IPS-18a (cell line): Measurements from ENCODE around the gene MRPL23.

Source experiments
- H3K27ac ChIP-seq: one replicate; pipeline ENCODE4 v1.5.1; 2013; ENCODE audit warnings: low read length
- H3K27me3 ChIP-seq: one replicate; pipeline ENCODE4 v1.6.1; 2013; ENCODE audit warnings: mild to moderate bottlenecking, low read length; ENCODE audit not compliant: control insufficient read depth, insufficient read depth
- H3K36me3 ChIP-seq: one replicate; pipeline ENCODE4 v1.6.1; 2013; ENCODE audit warnings: low read depth, low read length; ENCODE audit not compliant: control insufficient read depth
- H3K4me1 ChIP-seq: one replicate; pipeline ENCODE4 v1.6.1; 2013; ENCODE audit warnings: low read depth, low read length; ENCODE audit not compliant: control insufficient read depth
- H3K4me3 ChIP-seq: one replicate; pipeline ENCODE4 v1.5.1; 2013; ENCODE audit warnings: low read length
- H3K9ac ChIP-seq: one replicate; pipeline ENCODE4 v1.6.1; 2013; ENCODE audit warnings: mild to moderate bottlenecking, low read length, moderate library complexity
- H3K9me3 ChIP-seq: one replicate; pipeline ENCODE4 v1.6.1; 2013; ENCODE audit warnings: low read depth, low read length; ENCODE audit not compliant: control insufficient read depth

Gene MRPL23

GRCh38 chr11:1946812-1947484, at the start of gene MRPL23:
Gene MRPL23 (plus strand): TSS chr11:1947332. CDS start chr11:1947363, 31 bp downstream.
- H3K4me1 ChIP-seq = no peaks in the 10 kb centered on the region
- no peaks in the 10 kb centered on the region for H3K9me3 ChIP-seq
- no peak within 1 kb of the TSS for H3K9ac ChIP-seq
- H3K4me3 ChIP-seq = no peak within 1 kb of the TSS
- no peaks in the 10 kb centered on the region for H3K36me3 ChIP-seq
- no peaks in the 10 kb centered on the region for H3K27me3 ChIP-seq
- H3K27ac ChIP-seq = no peak within 1 kb of the TSS

- no peak overlapping the region for H3K4me3 ChIP-seq
- H3K9me3 ChIP-seq = no peaks in the 10 kb centered on the region
- H3K4me1 ChIP-seq = peaks cover 3% of the 10 kb centered on the region
- no peak overlapping the region for H3K9ac ChIP-seq
- no peak overlapping the region for H3K27ac ChIP-seq
- no peaks in the 10 kb centered on the region for H3K36me3 ChIP-seq
- H3K27me3 ChIP-seq = no peaks in the 10 kb centered on the region
Measured at GRCh38 chr11:1899090-1899489, 48.0 kb upstream of the MRPL23 start.

DNA sequence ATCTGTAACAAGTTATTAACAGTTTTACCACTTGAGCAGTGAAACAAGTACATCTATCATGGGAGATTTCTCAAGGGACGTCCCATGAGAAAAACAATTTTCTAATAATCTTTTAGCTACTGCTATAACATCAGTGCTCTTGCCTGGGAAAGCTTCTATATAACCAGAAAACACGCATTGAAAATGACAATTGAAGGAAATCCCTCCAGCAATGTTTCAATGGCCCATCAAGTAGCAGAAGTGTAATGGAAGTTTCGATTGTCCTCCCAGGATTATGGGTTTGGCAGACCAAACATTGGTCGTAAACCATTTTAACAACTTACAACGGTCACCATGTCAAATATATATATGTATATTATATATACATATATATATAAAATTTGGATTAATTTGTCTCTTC, 47.4 kb upstream of the MRPL23 start:
- Histone ChIP-seq H3K27me3 (no peaks in the 10 kb centered on the region), H3K4me3 (no peak overlapping the region), H3K36me3 (no peaks in the 10 kb centered on the region), H3K9ac (no peak overlapping the region), H3K27ac (no peak overlapping the region), H3K4me1 (peaks cover 3% of the 10 kb centered on the region), H3K9me3 (no peaks in the 10 kb centered on the region)

DNA sequence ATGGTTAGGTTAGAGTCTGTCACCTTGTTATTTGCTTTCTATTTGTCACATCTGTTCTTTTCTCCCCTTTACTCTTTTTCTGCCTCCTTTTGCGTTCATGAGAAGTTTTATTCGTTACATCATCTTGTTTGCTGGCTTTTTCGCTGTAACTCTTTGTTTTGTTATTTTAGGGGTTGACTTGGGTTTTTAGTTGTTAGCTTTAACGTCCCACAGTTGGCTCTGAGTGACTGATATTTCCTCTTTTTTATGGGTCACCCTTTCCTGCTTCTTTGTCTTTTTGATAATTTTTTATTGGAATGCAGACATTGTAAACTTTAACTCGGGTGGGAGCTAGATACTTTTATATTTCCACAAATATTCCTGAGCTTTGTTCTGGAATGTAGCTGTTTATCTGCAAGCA, 41.0 kb upstream of the MRPL23 start:
- H3K9ac ChIP-seq = no peak overlapping the region
- H3K4me3 ChIP-seq = no peak overlapping the region
- H3K4me1 ChIP-seq = peaks cover 15% of the 10 kb centered on the region
- no peaks in the 10 kb centered on the region for H3K36me3 ChIP-seq
- no peak overlapping the region for H3K27ac ChIP-seq
- no peaks in the 10 kb centered on the region for H3K27me3 ChIP-seq
- no peaks in the 10 kb centered on the region for H3K9me3 ChIP-seq

DNA sequence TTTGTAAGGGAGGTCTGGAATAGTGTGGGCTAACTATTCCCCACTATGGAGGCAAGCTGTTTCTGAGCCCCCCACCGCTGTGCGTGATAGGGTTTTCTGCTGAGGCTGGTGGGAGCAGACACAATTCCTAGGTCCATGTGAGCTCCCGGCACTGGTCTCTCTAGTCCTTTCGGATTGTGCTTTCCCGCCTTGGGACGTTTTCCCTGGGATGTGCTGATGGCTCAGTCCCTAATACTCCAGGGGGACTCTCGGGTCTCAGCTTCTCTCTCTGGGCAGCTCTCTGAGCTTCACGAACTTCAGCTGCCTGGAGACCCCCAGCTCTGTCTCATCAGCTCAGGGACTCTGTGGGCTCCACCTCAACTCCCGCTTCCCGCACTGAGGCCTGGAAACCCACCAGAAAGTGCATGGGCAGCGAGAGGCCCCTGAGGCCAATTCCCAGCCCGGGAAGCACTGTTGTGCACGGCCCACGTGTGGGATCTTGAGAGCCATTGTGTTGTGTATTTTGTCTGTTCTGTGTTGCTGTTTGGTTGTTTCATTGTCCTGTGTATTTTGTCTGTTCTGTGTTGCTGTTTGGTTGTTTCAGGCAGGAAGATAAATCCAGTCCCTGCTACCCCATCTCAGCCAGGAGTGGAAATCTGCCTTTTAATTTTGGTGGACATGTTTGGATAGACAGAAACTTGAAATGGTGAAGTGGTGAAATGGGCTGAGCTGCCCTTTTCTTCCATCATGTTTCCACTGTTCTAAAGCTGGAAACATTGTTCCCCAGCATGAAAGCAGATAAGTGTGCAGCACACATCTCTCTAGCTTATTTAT, 40.3 kb upstream of the MRPL23 start:
- H3K9ac ChIP-seq = no peak overlapping the region
- no peaks in the 10 kb centered on the region for H3K36me3 ChIP-seq
- H3K9me3 ChIP-seq = no peaks in the 10 kb centered on the region
- H3K27ac ChIP-seq = no peak overlapping the region
- no peak overlapping the region for H3K4me3 ChIP-seq
- H3K27me3 ChIP-seq = no peaks in the 10 kb centered on the region
- H3K4me1 ChIP-seq = peaks cover 11% of the 10 kb centered on the region

GRCh38 chr11:1908618-1909017, 38.5 kb upstream of the MRPL23 start:
- H3K27me3 ChIP-seq = no peaks in the 10 kb centered on the region
- no peak overlapping the region for H3K27ac ChIP-seq

GRCh38 chr11:1909524-1909923, 37.6 kb upstream of the MRPL23 start:
- Histone ChIP-seq H3K36me3 (no peaks in the 10 kb centered on the region), H3K27me3 (no peaks in the 10 kb centered on the region), H3K27ac (no peak overlapping the region), H3K4me1 (peaks cover 11% of the 10 kb centered on the region), H3K4me3 (no peak overlapping the region), H3K9me3 (no peaks in the 10 kb centered on the region), H3K9ac (no peak overlapping the region)

More at GRCh38 chr11:1908618-1909017, 38.5 kb upstream of the MRPL23 start:
- Histone ChIP-seq H3K9me3 (no peaks in the 10 kb centered on the region), H3K4me1 (peaks cover 11% of the 10 kb centered on the region), H3K9ac (no peak overlapping the region), H3K36me3 (no peaks in the 10 kb centered on the region), H3K4me3 (no peak overlapping the region)

DNA sequence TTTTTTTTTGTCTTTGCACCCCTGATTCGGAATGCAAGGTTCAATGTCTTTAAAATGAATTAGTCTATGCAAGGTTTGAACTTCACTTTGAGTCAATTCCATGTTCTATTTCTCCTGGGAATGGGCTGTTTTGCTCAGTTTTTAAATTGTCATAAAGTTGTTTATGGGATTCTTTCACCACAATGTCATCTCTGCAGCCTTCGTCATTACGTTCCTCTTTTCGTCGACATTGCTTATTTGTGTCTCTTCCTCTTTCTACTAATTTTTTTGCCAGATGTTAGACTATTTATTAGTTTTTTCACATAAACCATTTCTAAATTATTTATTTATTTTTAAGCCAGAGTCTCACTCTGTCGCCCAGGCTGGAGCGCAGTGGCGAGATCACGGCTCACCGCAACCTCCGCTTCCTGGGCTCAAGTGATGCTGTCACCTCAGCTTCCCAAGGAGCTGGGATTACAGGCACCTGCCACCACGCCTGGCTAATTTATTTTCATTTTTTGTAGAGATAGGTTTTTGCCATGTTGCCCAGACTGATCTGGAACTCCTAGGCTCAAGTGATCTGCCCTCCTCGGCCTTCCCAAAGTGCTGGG, 34.7 kb upstream of the MRPL23 start:
- Histone ChIP-seq H3K27me3 (no peaks in the 10 kb centered on the region), H3K36me3 (no peaks in the 10 kb centered on the region), H3K9me3 (no peaks in the 10 kb centered on the region), H3K27ac (no peak overlapping the region), H3K4me1 (peaks cover 11% of the 10 kb centered on the region), H3K9ac (no peak overlapping the region), H3K4me3 (no peak overlapping the region)

- Histone ChIP-seq H3K36me3 (no peaks in the 10 kb centered on the region), H3K4me3 (no peak overlapping the region), H3K27me3 (no peaks in the 10 kb centered on the region), H3K27ac (no peak overlapping the region), H3K9ac (no peak overlapping the region), H3K4me1 (peaks cover 5% of the 10 kb centered on the region), H3K9me3 (no peaks in the 10 kb centered on the region)
Measured at GRCh38 chr11:1913271-1914060, 33.7 kb upstream of the MRPL23 start.

DNA sequence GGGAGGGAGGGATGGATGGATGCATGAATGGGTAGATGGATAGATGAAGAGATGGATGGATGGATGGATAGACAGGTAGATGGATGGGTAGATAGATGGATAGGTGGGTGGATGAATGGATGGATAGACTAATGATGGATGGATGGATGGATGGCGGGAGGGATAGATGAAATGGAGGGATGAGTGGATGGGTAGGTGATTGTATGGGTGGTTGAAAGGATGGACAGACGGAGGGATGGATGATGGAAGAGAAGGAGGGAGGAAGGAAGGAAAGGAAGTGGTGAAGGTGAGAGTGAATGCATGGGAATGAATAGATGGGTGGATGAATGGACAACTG, 31.4 kb upstream of the MRPL23 start:
- no peaks in the 10 kb centered on the region for H3K27me3 ChIP-seq
- H3K9ac ChIP-seq = no peak overlapping the region
- no peaks in the 10 kb centered on the region for H3K9me3 ChIP-seq
- no peaks in the 10 kb centered on the region for H3K4me1 ChIP-seq
- no peak overlapping the region for H3K4me3 ChIP-seq
- H3K36me3 ChIP-seq = no peaks in the 10 kb centered on the region
- H3K27ac ChIP-seq = no peak overlapping the region
